H1 (cell line): Measurements from ENCODE around the gene CHD9. TPM values are rescaled to one million over a fixed set of nuclear protein-coding genes. Genes with fewer than 3 reads are reported as not detected.

Experiments used
- CTCF ChIA-PET: fragments of 300-600 bp; sonication (Branson Sonifier 250); formaldehyde crosslinking; loops from one replicate; lab custom pipeline; 2021; ENCODE audit not compliant: partially characterized antibody; lab: Charles Lee
- POLR2A ChIA-PET: fragments of 300-600 bp; sonication (Branson Sonifier 250); formaldehyde crosslinking; loops from one replicate; lab custom pipeline; 2021; ENCODE audit warnings: inconsistent platforms; ENCODE audit not compliant: partially characterized antibody; lab: Charles Lee
- DNase-seq, 2 experiments: peaks; one replicate each; pipeline versions ENCODE4 v3.0.0 to v3.0.0-alpha.2; 2010 to 2022; ENCODE audit warnings: low spot score in 2 of 2, low read depth in 1 of 2, mixed read lengths in 1 of 2
- FAIRE-seq: peaks from 2 replicates; lab custom pipeline; 2011; peaks lifted over from hg19 to GRCh38; lab: Jason Lieb, UNC
- H2AFZ ChIP-seq: 2 replicates; pipeline ENCODE4 v1.8.1; 2012; ENCODE audit warnings: low read length, inconsistent platforms
- H2AK5ac ChIP-seq: 2 replicates; pipeline ENCODE4 v1.6.1; 2013; ENCODE audit warnings: low read depth, low read length
- H2BK120ac ChIP-seq: replicated peaks from 2 replicates; pipeline ENCODE3; 2013; ENCODE audit warnings: low read depth, low read length, inconsistent platforms
- H2BK12ac ChIP-seq: 2 replicates; pipeline ENCODE4 v1.6.1; 2013; ENCODE audit warnings: low read depth, low read length
- H2BK15ac ChIP-seq: 2 replicates; pipeline ENCODE4 v1.6.1; 2013; ENCODE audit warnings: low read length
- H2BK20ac ChIP-seq: 2 replicates; pipeline ENCODE4 v1.6.1; 2013; ENCODE audit warnings: low read length
- H2BK5ac ChIP-seq: 2 replicates; pipeline ENCODE4 v1.6.1; 2013; ENCODE audit warnings: low read depth, low read length
- H3K14ac ChIP-seq: 2 replicates; pipeline ENCODE4 v1.6.1; 2013; ENCODE audit warnings: inconsistent platforms; ENCODE audit not compliant: insufficient read length
- H3K18ac ChIP-seq: 2 replicates; pipeline ENCODE4 v1.6.1; 2013; ENCODE audit warnings: low read length; ENCODE audit errors: extremely low read depth
- H3K23ac ChIP-seq: 2 replicates; pipeline ENCODE4 v1.6.1; 2013; ENCODE audit warnings: inconsistent platforms; ENCODE audit not compliant: insufficient read length
- H3K23me2 ChIP-seq: 2 replicates; pipeline ENCODE4 v1.6.1; 2013; ENCODE audit warnings: low read depth, low read length
- H3K27ac ChIP-seq: 2 replicates; pipeline ENCODE4 v1.6.1; 2011; ENCODE audit warnings: low read depth, low read length, inconsistent platforms
- H3K27me3 ChIP-seq, 4 experiments: replicated peaks in 1 of 4; 1 replicate in 1 of 4; 2 replicates in 3 of 4; pipeline versions ENCODE4 v1.6.1 to v1.8.1; 2011 to 2013; ENCODE audit warnings: low read length in 3 of 4, mild to moderate bottlenecking in 3 of 4, inconsistent platforms in 2 of 4, mixed read lengths in 2 of 4, moderate library complexity in 1 of 4; ENCODE audit not compliant: control insufficient read depth in 3 of 4, insufficient read depth in 3 of 4; ENCODE audit errors: extremely low read depth in 1 of 4
- H3K36me3 ChIP-seq, 4 experiments: 2 replicates each; pipeline versions ENCODE4 v1.6.1 to v1.8.1; 2011 to 2013; ENCODE audit warnings: mild to moderate bottlenecking in 4 of 4, low read length in 3 of 4, moderate library complexity in 2 of 4, control low read depth in 1 of 4, inconsistent platforms in 1 of 4; ENCODE audit not compliant: insufficient read depth in 4 of 4, control insufficient read depth in 2 of 4
- H3K4ac ChIP-seq: replicated peaks from 2 replicates; pipeline ENCODE3; 2013; ENCODE audit warnings: low read length, low read depth, mixed read lengths, inconsistent platforms; ENCODE audit not compliant: insufficient read length
- H3K4me1 ChIP-seq, 4 experiments: replicated peaks in 1 of 4; 1 replicate in 1 of 4; 2 replicates in 3 of 4; pipeline versions ENCODE4 v1.6.1 to v1.8.1; 2011 to 2013; ENCODE audit warnings: low read length in 3 of 4, inconsistent platforms in 2 of 4, mixed read lengths in 1 of 4; ENCODE audit not compliant: insufficient read depth in 4 of 4, control insufficient read depth in 3 of 4
- H3K4me2 ChIP-seq, 2 experiments: 2 replicates each; pipeline versions ENCODE4 v1.6.1 to v1.8.1; 2011 to 2013; ENCODE audit warnings: low read depth in 2 of 2, low read length in 2 of 2, control low read depth in 1 of 2, inconsistent platforms in 1 of 2, mild to moderate bottlenecking in 1 of 2; ENCODE audit not compliant: insufficient read depth in 1 of 2
- H3K4me3 ChIP-seq, 4 experiments: fragments of 200-600, 300-600 bp in 1 of 4; sonication (generic), shearing (Covaris generic), sonication (Bioruptor Twin) in 1 of 4; 2 replicates each; pipeline versions ENCODE4 v1.5.1 to v1.8.1; 2011 to 2016; ENCODE audit warnings: low read length in 4 of 4, low read depth in 3 of 4, control low read depth in 2 of 4, inconsistent platforms in 2 of 4, mild to moderate bottlenecking in 2 of 4, mixed read lengths in 1 of 4, moderate library complexity in 1 of 4; ENCODE audit not compliant: insufficient read depth in 2 of 4; ENCODE audit errors: extremely low read depth in 1 of 4
- H3K56ac ChIP-seq: replicated peaks from 2 replicates; pipeline ENCODE3; 2013; ENCODE audit warnings: low read depth, mild to moderate bottlenecking, mixed read lengths, low read length, inconsistent platforms; ENCODE audit not compliant: insufficient read length
- H3K79me1 ChIP-seq: 2 replicates; pipeline ENCODE4 v1.6.1; 2013; ENCODE audit warnings: low read depth, low read length, control low read depth
- H3K79me2 ChIP-seq, 2 experiments: 2 replicates each; pipeline versions ENCODE4 v1.6.1 to v1.8.1; 2012 to 2013; ENCODE audit warnings: low read length in 2 of 2, mild to moderate bottlenecking in 2 of 2, inconsistent platforms in 1 of 2; ENCODE audit not compliant: insufficient read depth in 2 of 2, control insufficient read depth in 1 of 2
- H3K9ac ChIP-seq, 4 experiments: replicated peaks in 1 of 4; 1 replicate in 1 of 4; 2 replicates in 3 of 4; pipeline versions ENCODE4 v1.6.1 to v1.8.1; 2011 to 2013; ENCODE audit warnings: low read depth in 3 of 4, low read length in 3 of 4, control low read depth in 2 of 4, mild to moderate bottlenecking in 2 of 4, moderate library complexity in 2 of 4, inconsistent platforms in 1 of 4; ENCODE audit errors: extremely low read depth in 1 of 4
- H3K9me3 ChIP-seq, 2 experiments: 2 replicates each; pipeline versions ENCODE4 v1.6.1 to v1.8.1; 2012 to 2013; ENCODE audit warnings: mild to moderate bottlenecking in 2 of 2, moderate library complexity in 2 of 2, control low read depth in 1 of 2, inconsistent platforms in 1 of 2, low read depth in 1 of 2, low read length in 1 of 2, mixed read lengths in 1 of 2; ENCODE audit not compliant: insufficient read depth in 2 of 2
- H4K20me1 ChIP-seq, 2 experiments: replicated peaks in 1 of 2; 2 replicates each; pipeline versions ENCODE3 to v1.8.1; 2011 to 2013; ENCODE audit warnings: inconsistent platforms in 2 of 2, low read length in 2 of 2, mild to moderate bottlenecking in 1 of 2; ENCODE audit not compliant: insufficient read depth in 2 of 2, control insufficient read depth in 1 of 2
- H4K5ac ChIP-seq: 2 replicates; pipeline ENCODE4 v1.6.1; 2013; ENCODE audit warnings: low read length, low read depth, mixed read lengths, inconsistent platforms; ENCODE audit not compliant: insufficient read length
- H4K8ac ChIP-seq: 2 replicates; pipeline ENCODE4 v1.8.0; 2013; ENCODE audit warnings: mild to moderate bottlenecking, moderate library complexity, low read length, inconsistent platforms; ENCODE audit not compliant: insufficient read depth; ENCODE audit errors: extremely low read depth
- H4K91ac ChIP-seq: replicated peaks from 2 replicates; pipeline ENCODE3; 2013; ENCODE audit warnings: low read length, mixed read lengths, inconsistent platforms; ENCODE audit not compliant: insufficient read length
- BRCA1 ChIP-seq: IDR thresholded peaks from 2 replicates; pipeline ENCODE4 v1.6.1; 2012; ENCODE audit warnings: low read depth, low read length, improper control_type of control experiment
- HDAC6 ChIP-seq: IDR thresholded peaks from one replicate; pipeline ENCODE4 v1.7.1; 2012; ENCODE audit warnings: low read depth, mild to moderate bottlenecking, inconsistent platforms, low read length, moderate library complexity
- KDM1A ChIP-seq: fragments of 200-600, 300-600 bp; sonication (generic); IDR thresholded peaks from 2 replicates; pipeline ENCODE4 v1.7.1; 2016; ENCODE audit warnings: mild to moderate bottlenecking, low read length, borderline replicate concordance
- MAFK ChIP-seq: IDR thresholded peaks from 2 replicates; pipeline ENCODE4 v1.6.1; 2012; ENCODE audit warnings: low read depth, mild to moderate bottlenecking, improper control_type of control experiment, low read length
- NANOG ChIP-seq: IDR thresholded peaks from 2 replicates; pipeline ENCODE4 v1.6.1; 2011; ENCODE audit warnings: low read length, low read depth, mild to moderate bottlenecking, inconsistent platforms; ENCODE audit not compliant: insufficient read depth, poor library complexity, severe bottlenecking
- YY1 ChIP-seq: IDR thresholded peaks from 2 replicates; pipeline ENCODE4 v1.6.1; 2011; ENCODE audit warnings: low read depth, mild to moderate bottlenecking, low read length
- WGBS, 2 experiments: shearing (Covaris generic) in 1 of 2; methylation state at CpG; one replicate each; pipeline versions ENCODE4 v1.1.6 to v1.1.7; 2013 to 2015; ENCODE audit warnings: low lambda C conversion rate in 2 of 2, mixed read lengths in 2 of 2, inconsistent platforms in 1 of 2, low coverage in 1 of 2, missing lambda C conversion rate in 1 of 2; ENCODE audit not compliant: insufficient replicate concordance in 2 of 2, insufficient coverage in 1 of 2, insufficient read length in 1 of 2; ENCODE audit errors: extremely low coverage in 1 of 2, missing lambda C conversion rate in 1 of 2; 5-methylcytosine and 5-hydroxymethylcytosine counted together
- polyA plus RNA-seq, 7 experiments: library from polyadenylated mRNA; depleted of rRNA in 3 of 7; stranded (reverse) in 5 of 7; unstranded in 2 of 7; fragments of >200 nt in 5 of 7; fragments of 200-250 nt in 2 of 7; gene quantifications; 1 replicate in 5 of 7; 2 replicates in 1 of 7; 4 replicates in 1 of 7; pipeline versions ENCODE4 v1.2.1 to v1.2.3, GENCODE V29; 2011 to 2013; ENCODE audit warnings: missing spikeins in 2 of 7, mixed read lengths in 2 of 7
- total RNA-seq: library from RNA; stranded (reverse); fragmentation: NEBNext Ultra II Directional; extraction: Animal tissue kit (Norgen Biotek cat#: 25700); gene quantifications from 2 replicates; pipeline ENCODE4 v1.2.1, GENCODE V29; 2021

The CHD9 gene
- total and polyA plus RNA-seq, 2 of the 8 experiments (the other 6 are each of a cell fraction or from before 2014, with no cell fraction given), result 9.9 to 32.4 TPM

DNA sequence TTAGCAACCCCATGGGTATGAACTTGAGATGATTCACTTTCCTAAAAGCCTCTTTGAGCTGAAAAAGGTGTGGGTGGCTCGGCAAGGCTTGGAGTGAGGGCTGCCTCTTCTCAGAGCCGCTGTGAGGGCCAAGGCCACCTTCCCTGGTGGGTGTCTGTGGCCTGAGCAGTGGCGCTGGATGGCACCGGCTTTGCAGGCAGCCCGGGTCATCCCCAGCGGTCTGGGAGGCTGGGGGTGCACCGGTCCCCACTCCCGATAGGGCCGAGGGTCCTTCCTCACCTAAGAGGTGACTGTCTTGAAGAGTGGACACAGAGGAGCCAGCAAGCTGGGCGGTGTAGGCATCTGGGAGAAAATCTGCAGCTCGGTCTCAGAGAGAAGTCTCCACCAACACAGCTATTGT lies 300.3 kb downstream of the CHD9 start:
- no peak overlapping the region for H3K23ac ChIP-seq

More for the DNA sequence above, 300.3 kb downstream of the CHD9 start:
- no peak overlapping the region for H2BK120ac ChIP-seq
- no peak overlapping the region for H3K4me2 ChIP-seq
- H2BK5ac ChIP-seq, result no peak overlapping the region
- 86% methylated on average over 11 of the region's 11 CpGs; no CpG with 5 or more reads in 1 of the 2 experiments for WGBS, 2 experiments
- no peaks in the 10 kb centered on the region for H4K20me1 ChIP-seq
- TF ChIP-seq NANOG (no peak), HDAC6 (no peak), KDM1A (no peak), BRCA1 (no peak), YY1 (no peak), MAFK (no peak)
- no peak overlapping the region for H3K4ac ChIP-seq
- ChIA-PET POLR2A (no interaction called here), CTCF (interaction anchor here (1.5 to 3.1 kb wide), 4 partner anchors 12 to 441 kb away, joined by 4 to 14 read pairs (median 6); no protein-coding TSS in a partner anchor)
- DNase-seq (no peak), FAIRE-seq (no peak)
- H2AFZ ChIP-seq, result no peak overlapping the region
- no peaks in the 10 kb centered on the region for H3K36me3 ChIP-seq
- no peak overlapping the region for H2BK20ac ChIP-seq
- H3K9me3 ChIP-seq, result peaks cover 6 to 7% of the 10 kb centered on the region in 2 experiments; a peak in 2 of 4 replicates
- H3K18ac ChIP-seq, result no peak overlapping the region
- no peak overlapping the region for H2AK5ac ChIP-seq
- H3K4me3 ChIP-seq, result no peak overlapping the region
- no peaks in the 10 kb centered on the region for H3K23me2 ChIP-seq
- no peak overlapping the region for H3K9ac ChIP-seq
- no peak overlapping the region for H3K14ac ChIP-seq
- H4K8ac ChIP-seq, result no peak overlapping the region; the same call in 1 of the 2 replicates
- H3K27ac ChIP-seq, result no peak overlapping the region
- no peak overlapping the region for H2BK12ac ChIP-seq
- H3K4me1 ChIP-seq, result 0 out of 7 replicates have a peak, but pooled peaks cover 0 to 2% (median 0%) of the 10 kb centered on the region in 4 experiments
- no peak overlapping the region for H4K91ac ChIP-seq
- H3K27me3 ChIP-seq, result no peaks in the 10 kb centered on the region
- no peak overlapping the region for H4K5ac ChIP-seq
- H3K79me2 ChIP-seq, result no peaks in the 10 kb centered on the region
- no peaks in the 10 kb centered on the region for H3K79me1 ChIP-seq
- no peak overlapping the region for H3K56ac ChIP-seq
- no peak overlapping the region for H2BK15ac ChIP-seq
